ENCODE data around the gene CST1.
"Not testable (repeated sequence)": the region's sequence is repeated elsewhere in the genome, so short reads cannot be mapped to it uniquely, and the experiment has no call there.

Gene CST1

GRCh38 chr20:23749746-23750145 is 989 bp downstream of the CST1 start:
- H3K4me2 ChIP-seq: no peak overlapping the region
- no peak overlapping the region for H2AFZ ChIP-seq (ENCODE audit: low read depth)
- no peaks in the 10 kb centered on the region for H3K27me3 ChIP-seq (ENCODE audit: insufficient read depth, low read depth)
- no peak overlapping the region for H3K27ac ChIP-seq
- H4K20me1 ChIP-seq (ENCODE audit: insufficient read depth): no peaks in the 10 kb centered on the region
- no peaks in the 10 kb centered on the region for H3K36me3 ChIP-seq (ENCODE audit: insufficient read depth)
- H3K4me3 ChIP-seq (IDR thresholded peaks at IDR 0.05; ENCODE audit: insufficient read depth, low read depth, low read length): no peak overlapping the region
- TF ChIP-seq, protein P1, sequence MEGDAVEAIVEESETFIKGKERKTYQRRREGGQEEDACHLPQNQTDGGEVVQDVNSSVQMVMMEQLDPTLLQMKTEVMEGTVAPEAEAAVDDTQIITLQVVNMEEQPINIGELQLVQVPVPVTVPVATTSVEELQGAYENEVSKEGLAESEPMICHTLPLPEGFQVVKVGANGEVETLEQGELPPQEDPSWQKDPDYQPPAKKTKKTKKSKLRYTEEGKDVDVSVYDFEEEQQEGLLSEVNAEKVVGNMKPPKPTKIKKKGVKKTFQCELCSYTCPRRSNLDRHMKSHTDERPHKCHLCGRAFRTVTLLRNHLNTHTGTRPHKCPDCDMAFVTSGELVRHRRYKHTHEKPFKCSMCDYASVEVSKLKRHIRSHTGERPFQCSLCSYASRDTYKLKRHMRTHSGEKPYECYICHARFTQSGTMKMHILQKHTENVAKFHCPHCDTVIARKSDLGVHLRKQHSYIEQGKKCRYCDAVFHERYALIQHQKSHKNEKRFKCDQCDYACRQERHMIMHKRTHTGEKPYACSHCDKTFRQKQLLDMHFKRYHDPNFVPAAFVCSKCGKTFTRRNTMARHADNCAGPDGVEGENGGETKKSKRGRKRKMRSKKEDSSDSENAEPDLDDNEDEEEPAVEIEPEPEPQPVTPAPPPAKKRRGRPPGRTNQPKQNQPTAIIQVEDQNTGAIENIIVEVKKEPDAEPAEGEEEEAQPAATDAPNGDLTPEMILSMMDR (conservative IDR thresholded peaks at IDR 0.05; ENCODE audit: low read depth, low read length): no peak
- no peaks in the 10 kb centered on the region for H3K79me2 ChIP-seq (ENCODE audit: insufficient read depth, low read depth)
- H3K4me1 ChIP-seq (ENCODE audit: low read depth, poor library complexity, severe bottlenecking): no peaks in the 10 kb centered on the region
- no peak overlapping the region for H3K9ac ChIP-seq

DNA sequence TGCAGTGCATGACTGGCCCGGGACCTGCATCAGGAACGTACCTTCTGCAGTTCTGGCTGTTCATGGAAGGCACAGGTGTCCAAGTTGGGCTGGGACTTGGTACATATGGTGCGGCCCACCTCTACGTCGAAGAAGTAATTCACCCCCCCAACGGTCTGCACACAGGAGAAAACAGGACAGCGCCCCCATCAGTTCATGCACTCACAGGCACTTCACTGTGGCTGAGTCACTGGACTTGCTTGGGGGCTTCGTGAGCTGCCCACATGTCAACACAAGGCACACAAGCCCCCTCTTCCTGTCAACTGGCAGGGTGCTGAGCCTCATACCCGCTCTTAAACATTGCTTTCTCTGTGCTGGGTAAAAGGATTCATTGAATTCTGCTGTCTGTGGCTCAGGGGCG is 1.8 kb downstream of the CST1 start:
- H3K4me1 ChIP-seq (ENCODE audit: low read depth, poor library complexity, severe bottlenecking); H3K4me2 ChIP-seq; H3K4me3 ChIP-seq (IDR thresholded peaks at IDR 0.05; ENCODE audit: insufficient read depth, low read depth, low read length); H2AFZ ChIP-seq (ENCODE audit: low read depth); H4K20me1 ChIP-seq (ENCODE audit: insufficient read depth); H3K36me3 ChIP-seq (ENCODE audit: insufficient read depth); H3K27ac ChIP-seq; H3K9ac ChIP-seq; H3K27me3 ChIP-seq (ENCODE audit: insufficient read depth, low read depth); H3K79me2 ChIP-seq (ENCODE audit: insufficient read depth, low read depth): not testable (repeated sequence)

DNA sequence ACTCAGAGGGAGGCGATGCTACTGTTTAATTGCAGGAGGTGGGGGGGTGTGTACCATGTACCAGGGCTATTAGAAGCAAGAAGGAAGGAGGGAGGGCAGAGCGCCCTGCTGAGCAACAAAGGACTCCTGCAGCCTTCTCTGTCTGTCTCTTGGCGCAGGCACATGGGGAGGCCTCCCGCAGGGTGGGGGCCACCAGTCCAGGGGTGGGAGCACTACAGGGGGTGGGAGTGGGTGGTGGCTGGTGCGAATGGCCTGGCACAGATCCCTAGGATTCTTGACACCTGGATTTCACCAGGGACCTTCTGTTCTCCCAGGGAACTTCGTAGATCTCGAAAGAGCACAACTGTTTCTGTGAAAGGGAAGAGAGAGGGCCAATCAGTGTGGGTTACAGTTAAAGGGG is 3.2 kb downstream of the CST1 start:
- not testable (repeated sequence) for H3K36me3 ChIP-seq (ENCODE audit: insufficient read depth); H3K27me3 ChIP-seq (ENCODE audit: insufficient read depth, low read depth); H3K4me3 ChIP-seq (IDR thresholded peaks at IDR 0.05; ENCODE audit: insufficient read depth, low read depth, low read length); H4K20me1 ChIP-seq (ENCODE audit: insufficient read depth); H3K79me2 ChIP-seq (ENCODE audit: insufficient read depth, low read depth); H3K4me2 ChIP-seq; H3K27ac ChIP-seq; H3K9ac ChIP-seq; H3K4me1 ChIP-seq (ENCODE audit: low read depth, poor library complexity, severe bottlenecking); H2AFZ ChIP-seq (ENCODE audit: low read depth)

- H3K36me3 ChIP-seq (ENCODE audit: insufficient read depth); H3K27ac ChIP-seq; H3K79me2 ChIP-seq (ENCODE audit: insufficient read depth, low read depth); H3K4me3 ChIP-seq (IDR thresholded peaks at IDR 0.05; ENCODE audit: insufficient read depth, low read depth, low read length); H3K4me2 ChIP-seq; H3K4me1 ChIP-seq (ENCODE audit: low read depth, poor library complexity, severe bottlenecking); H4K20me1 ChIP-seq (ENCODE audit: insufficient read depth); H2AFZ ChIP-seq (ENCODE audit: low read depth); H3K9ac ChIP-seq; H3K27me3 ChIP-seq (ENCODE audit: insufficient read depth, low read depth): not testable (repeated sequence)
Observed at GRCh38 chr20:23747092-23747491, 3.6 kb downstream of the CST1 start.

DNA sequence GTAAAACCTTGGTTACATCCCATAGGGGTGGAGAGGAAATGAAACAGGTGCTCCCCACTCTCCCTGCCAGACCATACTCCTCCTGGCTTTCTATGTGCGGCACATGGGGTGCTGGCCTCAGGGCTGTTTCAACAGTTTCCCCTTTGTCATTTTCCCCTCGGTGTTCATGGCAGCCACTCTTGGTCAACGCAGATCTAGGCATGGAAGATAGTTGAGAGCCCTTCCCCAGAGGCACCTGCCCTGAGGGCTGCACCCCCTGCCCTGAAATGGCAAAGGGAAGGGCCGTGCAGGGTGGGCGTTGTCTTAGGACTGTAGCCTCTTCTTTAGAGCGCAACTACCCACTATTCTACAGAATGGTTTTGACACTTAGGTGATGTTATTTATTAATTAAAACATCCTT is 4.4 kb downstream of the CST1 start:
- Histone ChIP-seq H3K36me3 (ENCODE audit: insufficient read depth) (no peaks in the 10 kb centered on the region), H2AFZ (ENCODE audit: low read depth) (no peak overlapping the region), H3K4me2 (no peak overlapping the region), H4K20me1 (ENCODE audit: insufficient read depth) (no peaks in the 10 kb centered on the region), H3K4me1 (ENCODE audit: low read depth, poor library complexity, severe bottlenecking) (no peaks in the 10 kb centered on the region), H3K9ac (no peak overlapping the region), H3K4me3 (IDR thresholded peaks at IDR 0.05; ENCODE audit: insufficient read depth, low read depth, low read length) (no peak overlapping the region), H3K27ac (no peak overlapping the region), H3K79me2 (ENCODE audit: insufficient read depth, low read depth) (no peaks in the 10 kb centered on the region), H3K27me3 (ENCODE audit: insufficient read depth, low read depth) (no peaks in the 10 kb centered on the region)
- TF ChIP-seq, protein P1 (conservative IDR thresholded peaks at IDR 0.05; ENCODE audit: low read depth, low read length): no peak

- TF ChIP-seq, protein P1 (conservative IDR thresholded peaks at IDR 0.05; ENCODE audit: low read depth, low read length): no peak
- no peak overlapping the region for H3K4me3 ChIP-seq (IDR thresholded peaks at IDR 0.05; ENCODE audit: insufficient read depth, low read depth, low read length)
- H3K4me1 ChIP-seq (ENCODE audit: low read depth, poor library complexity, severe bottlenecking): no peaks in the 10 kb centered on the region
- H3K4me2 ChIP-seq: no peak overlapping the region
- H3K27ac ChIP-seq: no peak overlapping the region
- no peaks in the 10 kb centered on the region for H3K36me3 ChIP-seq (ENCODE audit: insufficient read depth)
- H3K9ac ChIP-seq: no peak overlapping the region
- no peaks in the 10 kb centered on the region for H3K27me3 ChIP-seq (ENCODE audit: insufficient read depth, low read depth)
- H3K79me2 ChIP-seq (ENCODE audit: insufficient read depth, low read depth): no peaks in the 10 kb centered on the region
- H2AFZ ChIP-seq (ENCODE audit: low read depth): no peak overlapping the region
- H4K20me1 ChIP-seq (ENCODE audit: insufficient read depth): no peaks in the 10 kb centered on the region
Observed at GRCh38 chr20:23745247-23745646, 5.5 kb downstream of the CST1 start.

Measured in KMS-11 (cell line).